Large intestine (tissue), 3 donors: ENCODE data around the gene CALML5. TPM values are rescaled to one million over a fixed set of nuclear protein-coding genes. Genes with fewer than 3 reads are reported as not detected.
"Not testable (repeated sequence)": the region's sequence is repeated elsewhere in the genome, so short reads cannot be mapped to it uniquely, and the experiment has no call there.

ENCODE experiments used
- DNase-seq, 2 donors: peaks; one replicate each; pipeline versions ENCODE4 v3.0.0 to v3.0.0-alpha.2; 2013
- H3K27ac ChIP-seq: one replicate; pipeline ENCODE4 v1.5.1; 2013; ENCODE audit warnings: low read length
- H3K27me3 ChIP-seq: 2 replicates; pipeline ENCODE4 v1.6.1; 2013; ENCODE audit warnings: low read length; ENCODE audit not compliant: control insufficient read depth, insufficient read depth
- H3K36me3 ChIP-seq: 2 replicates; pipeline ENCODE4 v1.6.1; 2013; ENCODE audit warnings: low read length; ENCODE audit not compliant: control insufficient read depth, insufficient read depth
- H3K4me1 ChIP-seq: one replicate; pipeline ENCODE4 v1.6.1; 2013; ENCODE audit warnings: low read length; ENCODE audit not compliant: control insufficient read depth, insufficient read depth
- H3K4me3 ChIP-seq: one replicate; pipeline ENCODE4 v1.5.1; 2013; ENCODE audit warnings: low read length
- H3K9me3 ChIP-seq: one replicate; pipeline ENCODE4 v1.6.1; 2013; ENCODE audit warnings: mild to moderate bottlenecking, low read depth, low read length, moderate library complexity; ENCODE audit not compliant: control insufficient read depth
- WGBS: methylation state at CpG from one replicate; pipeline ENCODE4 v1.1.5; 2013; ENCODE audit warnings: low lambda C conversion rate; ENCODE audit not compliant: insufficient coverage; 5-methylcytosine and 5-hydroxymethylcytosine counted together
- polyA plus RNA-seq: library from polyadenylated mRNA; unstranded; fragments of 120-200 nt; gene quantifications from one replicate; pipeline ENCODE4 v1.2.1, GENCODE V29; 2013

CALML5 gene
- polyA plus RNA-seq, 1 donor = not detected

DNA sequence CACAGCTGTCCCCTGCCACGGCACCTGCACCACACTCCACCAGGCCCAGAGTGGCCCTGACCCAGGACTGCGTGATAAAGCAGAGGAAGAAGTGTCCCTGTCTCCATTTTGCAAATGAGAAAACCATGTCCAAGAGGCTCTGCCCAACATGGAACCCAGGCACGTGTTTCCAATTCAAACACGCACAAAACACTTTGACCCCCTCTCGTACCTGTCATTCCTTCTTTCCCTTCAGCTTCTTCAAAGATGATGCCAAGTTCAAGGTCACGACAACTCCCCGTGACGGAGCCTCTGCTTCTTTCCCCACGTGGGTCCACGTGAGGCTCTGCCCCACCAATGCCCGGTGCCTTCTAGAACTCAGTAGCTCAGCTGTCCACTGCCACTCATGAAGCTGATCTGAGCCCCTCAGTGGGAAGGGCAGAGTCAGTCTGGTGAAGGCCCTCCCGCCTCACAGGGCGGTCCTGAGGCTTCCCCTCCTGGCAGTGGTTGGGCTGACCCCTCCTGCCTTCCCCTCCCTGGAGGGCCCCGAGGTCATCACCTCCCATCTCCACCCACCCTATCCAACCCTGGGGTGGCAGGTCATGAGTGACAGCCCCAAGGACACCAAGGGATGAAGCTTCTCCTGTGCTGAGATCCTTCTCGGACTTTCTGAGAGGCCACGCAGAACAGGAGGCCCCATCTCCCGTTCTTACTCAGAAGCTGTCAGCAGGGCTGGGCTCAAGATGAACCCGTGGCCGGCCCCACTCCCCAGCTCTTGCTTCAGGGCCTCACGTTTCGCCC, 19.0 kb downstream of the CALML5 start:
- H3K4me3 ChIP-seq = no peak overlapping the region
- DNase-seq = no peak
- no CpG with 5 or more reads among the region's 21 CpGs for WGBS
- no peaks in the 10 kb centered on the region for H3K4me1 ChIP-seq
- H3K9me3 ChIP-seq = no peaks in the 10 kb centered on the region
- H3K27me3 ChIP-seq = no peaks in the 10 kb centered on the region
- H3K27ac ChIP-seq = no peak overlapping the region
- H3K36me3 ChIP-seq = no peaks in the 10 kb centered on the region

DNA sequence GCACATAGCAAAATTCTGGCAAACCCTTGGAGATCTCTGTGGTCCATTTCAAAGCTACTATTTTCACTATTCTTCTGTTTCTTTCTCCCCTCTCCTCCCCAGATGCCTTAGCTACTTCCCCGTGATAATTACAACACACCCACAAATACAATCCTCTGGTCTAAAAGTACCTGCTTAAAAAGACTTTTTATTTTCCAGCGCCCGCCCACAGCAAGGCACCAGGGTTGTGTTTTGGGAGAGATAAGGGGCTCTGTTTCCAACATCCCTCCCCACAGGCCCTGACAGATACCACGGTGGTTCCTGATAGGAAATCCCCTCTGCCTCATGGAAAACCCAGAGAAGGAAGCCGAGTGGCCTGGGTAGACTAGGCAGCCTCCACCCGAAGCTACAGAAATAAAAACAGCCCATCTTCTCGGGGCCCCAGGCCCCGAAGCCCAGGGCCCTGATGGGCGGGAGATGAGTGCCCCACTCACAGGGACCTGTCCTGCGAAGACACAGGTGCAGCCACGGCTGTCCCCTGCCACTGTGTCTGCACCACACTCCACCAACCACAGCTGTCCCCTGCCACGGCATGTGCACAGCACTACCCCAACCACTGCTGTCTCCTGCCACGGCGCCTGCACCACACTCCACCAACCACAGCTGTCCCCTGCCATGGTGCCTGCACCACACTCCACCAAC, 19.7 kb downstream of the CALML5 start:
- 67% methylated on average over 1 of the region's 14 CpGs for WGBS
- Histone ChIP-seq H3K4me3 (no peak overlapping the region), H3K27ac (no peak overlapping the region), H3K27me3 (no peaks in the 10 kb centered on the region), H3K4me1 (no peaks in the 10 kb centered on the region), H3K36me3 (no peaks in the 10 kb centered on the region), H3K9me3 (no peaks in the 10 kb centered on the region)
- DNase-seq = no peak

DNA sequence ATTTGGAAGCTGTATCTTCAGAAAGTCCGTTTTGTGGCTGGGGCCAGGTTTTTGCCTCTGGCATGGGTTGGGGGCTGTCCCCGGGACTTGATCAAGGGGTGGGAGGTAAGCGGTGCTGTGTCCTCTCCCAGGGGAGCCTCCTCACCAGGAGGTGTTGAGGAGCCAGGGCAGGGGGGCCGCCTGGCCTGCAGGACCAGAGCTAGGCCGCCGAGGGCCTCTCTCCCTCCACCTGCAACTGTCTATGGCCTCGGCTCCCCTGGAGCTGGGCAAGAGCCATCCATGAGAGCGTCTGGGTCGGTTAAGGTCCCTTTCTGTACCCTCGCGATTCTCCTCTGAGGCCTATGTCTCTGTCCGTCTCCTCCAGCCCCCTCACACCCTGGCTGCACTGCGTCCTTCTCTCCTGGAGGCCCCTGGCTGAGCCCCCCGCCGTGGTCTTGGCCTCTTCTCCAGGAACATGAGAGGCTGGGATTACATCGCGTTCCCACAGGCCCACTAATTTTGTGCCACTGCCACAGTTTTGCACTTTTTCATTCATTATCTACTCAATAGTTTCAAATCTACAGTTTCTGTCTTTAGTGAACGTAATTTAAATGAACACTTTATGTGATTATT, 20.6 kb downstream of the CALML5 start:
- no peak for DNase-seq
- no peaks in the 10 kb centered on the region for H3K9me3 ChIP-seq
- no peak overlapping the region for H3K27ac ChIP-seq
- H3K4me1 ChIP-seq = no peaks in the 10 kb centered on the region
- no peak overlapping the region for H3K4me3 ChIP-seq
- WGBS = 100% methylated on average over 1 of the region's 18 CpGs
- no peaks in the 10 kb centered on the region for H3K36me3 ChIP-seq
- no peaks in the 10 kb centered on the region for H3K27me3 ChIP-seq

DNA sequence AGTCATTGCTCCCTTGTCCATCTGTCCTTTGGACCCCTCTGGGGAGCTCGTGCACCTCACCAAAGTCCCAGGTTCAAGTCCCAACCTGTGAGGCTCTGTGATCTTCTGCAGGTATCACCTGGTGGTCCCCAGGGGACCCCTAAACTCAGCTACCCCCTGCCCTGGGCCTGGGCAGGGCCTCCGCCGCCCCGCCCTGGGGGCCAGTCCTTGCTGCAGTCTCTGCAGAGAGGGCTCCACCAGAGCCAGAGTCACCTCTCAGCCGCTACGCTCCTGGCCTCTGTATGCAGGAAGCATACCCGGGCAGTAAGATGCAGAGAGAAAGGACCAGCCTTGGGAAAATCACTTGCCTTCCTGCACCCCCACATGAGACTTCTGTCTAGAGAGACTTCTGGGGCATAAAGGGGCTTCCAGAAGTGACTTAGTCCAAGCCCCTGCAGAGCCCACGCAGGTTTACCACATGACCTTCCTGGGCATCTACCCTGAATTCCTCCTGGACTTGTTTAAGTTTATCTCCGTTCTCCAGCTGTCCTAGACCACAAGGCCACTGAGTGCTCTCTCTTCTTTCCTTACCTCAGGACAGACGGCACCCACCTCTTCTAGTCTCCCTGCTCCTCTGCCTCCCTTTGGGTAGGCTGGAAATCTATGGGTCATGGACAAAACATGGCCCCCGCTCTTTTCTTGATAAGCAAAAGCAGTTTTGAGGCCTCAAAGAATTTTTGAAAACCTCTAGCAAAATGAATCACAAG, 21.2 kb downstream of the CALML5 start:
- no CpG with 5 or more reads among the region's 11 CpGs for WGBS
- no peaks in the 10 kb centered on the region for H3K27me3 ChIP-seq
- H3K4me1 ChIP-seq = no peaks in the 10 kb centered on the region
- H3K4me3 ChIP-seq = no peak overlapping the region
- H3K36me3 ChIP-seq = no peaks in the 10 kb centered on the region
- H3K27ac ChIP-seq = no peak overlapping the region
- H3K9me3 ChIP-seq = no peaks in the 10 kb centered on the region
- DNase-seq = no peak

DNA sequence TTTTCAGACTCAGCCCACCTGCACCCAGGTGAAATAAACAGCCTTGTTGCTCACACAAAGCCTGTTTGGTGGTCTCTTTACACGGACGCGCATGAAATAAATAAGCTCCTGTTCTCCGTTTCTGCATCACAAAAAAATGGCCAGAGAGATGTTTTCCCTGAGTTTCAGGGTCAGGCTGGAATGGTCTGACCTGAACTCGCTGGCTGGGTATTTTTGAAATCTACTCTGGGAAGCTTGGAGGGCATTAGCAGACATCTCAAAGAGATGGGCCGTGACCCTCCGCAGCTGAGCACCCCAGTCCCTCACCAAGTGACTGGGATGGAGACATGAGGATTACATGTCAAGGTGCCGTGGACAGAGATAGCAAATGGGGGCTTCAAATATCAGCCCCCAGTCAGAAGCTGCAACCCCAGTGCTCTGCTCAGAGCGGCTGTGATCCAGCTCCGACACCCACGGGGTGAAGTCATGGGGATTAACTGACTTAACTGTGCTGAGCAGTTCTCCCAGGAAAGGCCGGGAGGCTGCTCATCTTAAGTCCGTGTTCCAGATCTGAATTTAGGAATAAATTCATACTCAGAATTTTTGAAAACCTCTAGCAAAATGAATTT, 22.3 kb downstream of the CALML5 start:
- WGBS = 100% methylated on average over 2 of the region's 13 CpGs
- DNase-seq = no peak
- H3K27ac ChIP-seq = no peak overlapping the region
- H3K27me3 ChIP-seq = no peaks in the 10 kb centered on the region
- no peak overlapping the region for H3K4me3 ChIP-seq
- H3K36me3 ChIP-seq = no peaks in the 10 kb centered on the region
- H3K9me3 ChIP-seq = no peaks in the 10 kb centered on the region
- H3K4me1 ChIP-seq = no peaks in the 10 kb centered on the region

DNA sequence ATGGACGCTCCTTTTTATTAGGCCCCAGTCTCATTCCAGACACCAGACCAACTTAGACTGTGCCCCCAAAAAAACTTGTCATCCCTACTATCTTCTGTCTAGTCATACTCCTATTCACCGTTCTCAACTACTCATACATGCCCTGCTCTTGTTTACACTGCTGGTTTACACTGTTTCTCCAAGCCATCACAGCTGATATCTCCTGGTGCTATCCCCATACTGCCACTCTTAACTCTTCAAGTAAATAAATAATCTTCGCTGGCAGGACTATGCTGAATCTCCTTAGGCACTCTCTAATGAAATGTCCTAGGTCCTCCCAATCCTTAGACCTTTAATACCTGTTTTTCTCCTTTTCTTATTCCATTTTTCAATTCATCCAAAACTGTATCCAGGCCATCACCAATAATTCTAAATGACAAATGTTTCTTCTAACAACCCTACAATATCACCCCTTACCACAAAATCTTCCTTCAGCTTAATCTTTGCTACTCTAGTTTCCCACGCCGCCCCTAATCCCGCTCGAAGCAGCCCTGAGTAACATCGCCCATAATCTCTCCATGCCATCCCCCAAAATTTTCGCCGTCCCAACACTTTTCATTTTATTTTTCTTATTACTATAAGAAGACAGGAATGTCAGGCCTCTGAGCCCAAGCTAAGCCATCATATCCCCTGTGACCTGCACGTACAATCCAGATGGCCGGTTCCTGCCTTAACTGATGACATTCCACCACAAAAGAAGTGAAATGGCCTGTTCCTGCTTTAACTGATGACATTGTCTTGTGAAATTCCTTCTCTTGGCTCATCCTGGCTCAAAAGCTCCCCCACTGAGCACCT, 23.2 kb downstream of the CALML5 start:
- H3K9me3 ChIP-seq, H3K27ac ChIP-seq, DNase-seq, H3K4me3 ChIP-seq, H3K36me3 ChIP-seq, H3K4me1 ChIP-seq, H3K27me3 ChIP-seq: not testable (repeated sequence)
- 97% methylated on average over 8 of the region's 12 CpGs for WGBS

DNA sequence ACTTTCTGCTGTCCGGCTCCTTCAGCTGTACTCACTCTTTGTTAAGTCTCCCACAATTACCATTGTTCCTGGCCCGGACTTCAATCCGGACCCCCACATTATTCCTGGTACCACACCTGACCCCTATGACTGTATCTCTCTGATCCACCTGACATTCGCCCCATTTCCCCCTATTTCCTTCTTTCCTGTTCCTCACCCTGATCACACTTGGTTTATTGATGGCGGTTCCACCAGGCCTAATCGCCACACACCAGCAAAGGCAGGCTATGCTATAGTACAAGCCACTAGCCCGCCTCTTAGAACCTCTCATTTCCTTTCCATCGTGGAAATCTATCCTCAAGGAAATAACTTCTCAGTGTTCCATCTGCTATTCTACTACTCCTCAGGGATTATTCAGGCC, 24.3 kb downstream of the CALML5 start:
- H3K27ac ChIP-seq, H3K27me3 ChIP-seq, H3K9me3 ChIP-seq, H3K36me3 ChIP-seq, H3K4me1 ChIP-seq, DNase-seq, H3K4me3 ChIP-seq: not testable (repeated sequence)
- WGBS = 89% methylated on average over 3 of the region's 8 CpGs

DNA sequence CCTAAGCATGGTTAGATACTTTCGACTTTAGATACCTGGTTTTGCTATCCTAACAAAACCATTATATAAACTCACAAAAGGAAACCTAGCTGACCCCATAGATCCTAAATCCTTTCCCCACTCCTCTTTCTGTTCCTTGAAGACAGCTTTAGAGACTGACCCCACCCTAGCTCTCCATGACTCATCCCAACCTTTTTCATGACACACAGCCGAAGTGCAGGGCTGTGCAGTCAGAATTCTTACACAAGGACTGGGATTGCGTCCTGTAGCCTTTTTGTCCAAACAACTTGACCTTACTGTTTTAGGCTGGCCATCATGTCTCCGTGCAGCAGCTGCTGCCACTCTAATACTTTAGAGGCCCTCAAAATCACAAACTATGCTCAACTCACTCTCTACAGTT, 24.7 kb downstream of the CALML5 start:
- DNase-seq, H3K27me3 ChIP-seq, H3K4me1 ChIP-seq, H3K27ac ChIP-seq, H3K4me3 ChIP-seq, H3K9me3 ChIP-seq, H3K36me3 ChIP-seq: not testable (repeated sequence)
- WGBS = no CpG with 5 or more reads among the region's 4 CpGs

DNA sequence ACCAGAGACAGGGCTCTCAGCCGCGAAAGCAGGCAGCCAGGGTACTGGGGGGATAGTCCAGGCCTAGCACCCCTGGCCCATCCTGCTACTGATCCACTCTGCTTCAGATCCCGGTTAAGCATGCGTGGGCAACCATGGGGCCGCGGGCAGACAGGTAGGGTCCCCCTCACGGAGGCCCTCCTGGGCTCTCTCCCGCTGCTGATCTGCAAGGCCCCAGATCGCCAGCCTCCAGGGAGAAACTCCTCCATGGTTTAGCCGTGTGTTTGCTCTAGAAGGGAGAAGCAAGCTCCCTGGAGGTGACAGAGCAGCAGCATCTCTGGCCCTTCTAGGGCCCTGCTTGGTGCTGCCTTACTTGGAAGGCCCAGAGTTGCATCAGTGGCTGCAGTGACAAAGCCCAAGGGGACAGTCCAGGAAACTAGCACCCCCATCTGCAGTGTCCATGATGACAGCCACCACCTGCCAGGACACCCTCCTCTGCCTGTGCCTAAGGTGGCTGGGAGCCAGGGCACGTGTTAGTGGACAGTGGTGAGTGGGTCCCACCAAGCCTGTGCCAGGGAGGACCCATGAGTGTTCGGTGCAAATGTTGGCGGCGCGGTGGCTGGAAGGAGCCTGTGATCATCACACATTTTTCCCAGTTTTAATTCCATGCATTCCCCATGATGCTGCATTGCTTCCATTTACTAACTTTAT, 29.2 kb downstream of the CALML5 start:
- Histone ChIP-seq H3K36me3 (no peaks in the 10 kb centered on the region), H3K4me3 (no peak overlapping the region), H3K27ac (no peak overlapping the region), H3K4me1 (peaks cover 21% of the 10 kb centered on the region), H3K27me3 (no peaks in the 10 kb centered on the region), H3K9me3 (peaks cover 4% of the 10 kb centered on the region)
- DNase-seq = no peak
- 100% methylated on average over 1 of the region's 15 CpGs for WGBS
